ENCODE measurements around the gene MRPS2.
A peak's percentile ranks its signal among the peaks of the same experiment; 100 is the strongest.

- 0 out of 2 replicates have a peak, but pooled peaks have one; percentile 5 for TF ChIP-seq POLR2AphosphoS5 (IDR thresholded peaks at IDR 0.05; ENCODE audit: low read depth, low read length)
- no peak for TF ChIP-seq TAF1 (IDR thresholded peaks at IDR 0.05; ENCODE audit: borderline replicate concordance, low read depth, low read length)
- no peak; the same call in none of the 2 replicates for TF ChIP-seq POLR2A (IDR thresholded peaks at IDR 0.05; ENCODE audit: low read depth, low read length)
Observed at GRCh38 chr9:135505406-135506187, 5.1 kb downstream of the MRPS2 start.
